GM18867 (cell line): ENCODE measurements around the gene POLR1D.

ENCODE experiments used
- ATAC-seq: cut with Tn5 transposase; IDR thresholded peaks from one replicate; pipeline ENCODE4 v1.9.1; 2021; ENCODE audit warnings: mild to moderate bottlenecking, moderate library complexity; ENCODE audit not compliant: unreplicated experiment

The POLR1D gene

GRCh38 chr13:27637289-27637626 lies 15.6 kb downstream of the POLR1D start:
- no peak for ATAC-seq

GRCh38 chr13:27638001-27638400 lies 16.3 kb downstream of the POLR1D start:
- ATAC-seq = no peak

DNA sequence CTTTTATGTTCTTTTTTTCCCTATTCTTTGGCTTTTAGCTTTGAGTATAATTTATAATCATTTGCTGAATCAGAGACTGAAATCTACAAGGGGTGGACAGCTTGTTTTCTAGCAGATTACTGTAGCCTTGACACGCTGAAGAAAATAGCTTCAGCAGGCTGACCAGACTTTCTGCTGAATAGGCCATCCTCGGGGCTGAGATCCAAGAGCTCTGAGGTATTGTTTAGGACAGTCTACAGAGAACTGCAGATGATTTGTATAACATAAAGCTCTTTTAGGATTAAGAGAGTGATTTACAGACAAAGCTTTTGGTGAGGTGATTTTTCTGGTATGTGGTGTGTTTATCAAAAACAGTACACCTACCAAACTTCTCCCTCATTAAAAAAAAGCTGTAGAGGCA lies 16.8 kb downstream of the POLR1D start:
- ATAC-seq = no peak

- ATAC-seq = no peak
Measured at GRCh38 chr13:27639186-27639585, 17.5 kb downstream of the POLR1D start.

DNA sequence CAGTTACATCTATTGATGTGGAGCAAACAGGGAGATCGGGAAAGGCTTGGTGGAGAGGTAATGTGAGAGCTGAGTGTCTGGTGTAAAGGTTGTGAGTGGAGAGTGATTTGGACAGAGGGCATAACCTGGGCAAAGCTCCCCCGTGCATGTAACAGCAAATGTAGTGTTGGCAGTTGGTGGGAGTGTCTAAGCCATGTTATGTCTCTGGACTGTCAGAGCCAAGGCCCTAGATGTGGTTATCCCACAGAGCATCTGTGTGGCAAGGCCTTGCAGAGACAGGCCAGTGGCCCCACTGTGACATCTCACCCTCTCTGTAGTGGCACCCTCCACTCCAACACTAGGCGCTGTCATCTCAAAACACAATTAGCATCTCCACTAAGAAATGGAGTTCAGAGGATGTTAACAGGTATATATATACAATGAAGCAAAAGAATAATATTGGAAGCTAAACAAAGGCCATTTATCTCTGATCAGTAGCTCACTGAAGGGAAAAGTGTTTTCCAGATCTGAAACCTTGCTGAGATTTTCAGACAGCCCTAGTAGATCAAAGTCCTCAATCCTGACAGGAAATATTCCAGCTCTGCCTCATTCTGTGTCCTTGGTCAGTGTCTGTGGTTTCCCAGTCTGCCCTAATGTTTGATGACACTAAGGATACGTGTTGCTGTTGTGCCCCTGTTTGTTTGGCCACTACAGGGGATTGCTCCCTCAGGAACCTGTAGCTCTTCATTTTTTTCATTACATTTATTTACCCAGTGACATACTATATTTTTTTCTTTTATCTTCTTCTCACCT lies 20.2 kb downstream of the POLR1D start:
- no peak for ATAC-seq

DNA sequence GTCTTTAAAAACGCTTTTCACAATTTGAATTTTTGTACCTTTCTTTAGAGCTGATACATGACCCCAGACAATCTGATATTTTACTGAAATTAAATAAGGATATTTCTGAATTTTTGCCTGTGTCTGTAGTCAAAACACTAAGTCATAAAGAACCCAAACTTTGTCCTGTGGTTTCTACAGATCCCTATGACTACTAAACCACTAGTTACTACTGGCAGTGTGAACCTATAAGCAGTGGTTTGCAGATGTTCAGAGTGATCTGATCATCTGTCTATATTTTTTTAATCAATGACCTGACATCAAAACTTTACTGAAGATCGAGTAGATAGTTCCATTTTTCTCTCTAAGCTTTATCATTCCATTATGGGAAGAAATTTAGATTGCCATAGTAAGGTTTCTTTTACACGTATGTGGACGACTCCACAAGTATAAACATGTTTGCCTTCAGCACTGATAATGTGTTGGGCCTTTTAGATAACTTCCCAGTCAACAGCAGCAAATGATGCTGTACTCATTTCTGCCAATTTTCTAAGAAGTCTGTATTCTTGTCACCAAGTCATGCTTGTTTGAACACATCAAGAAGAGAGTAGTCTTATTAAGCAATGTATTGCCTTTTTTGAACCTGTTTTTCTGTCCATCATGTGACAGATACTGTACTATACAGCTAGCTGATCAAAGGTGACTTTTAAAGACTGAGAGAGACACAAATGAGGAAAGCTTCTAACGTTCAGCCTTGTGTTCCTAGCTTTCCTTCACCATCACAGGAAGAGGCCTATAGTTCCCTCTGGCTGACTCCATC lies 21.8 kb downstream of the POLR1D start:
- ATAC-seq = no peak

GRCh38 chr13:27644302-27644701 lies 22.6 kb downstream of the POLR1D start:
- ATAC-seq = no peak

DNA sequence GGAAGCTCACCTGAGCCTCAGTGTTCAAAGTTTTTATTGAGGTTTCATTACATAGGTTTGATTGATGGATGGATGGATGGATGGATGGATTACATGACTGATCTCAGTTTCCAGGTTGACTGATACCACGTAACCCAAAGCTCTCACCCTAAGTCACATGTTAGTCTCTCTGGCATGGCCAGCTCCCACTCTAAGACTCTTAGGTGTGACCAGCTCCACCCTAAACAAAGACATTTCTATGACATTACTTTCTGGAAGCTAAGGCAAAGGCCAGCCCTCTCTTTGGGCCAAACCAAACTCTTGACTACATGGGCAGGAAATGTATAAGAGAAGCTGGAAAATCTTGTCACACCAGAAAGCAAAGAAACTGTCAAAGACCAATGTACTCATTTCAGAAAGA lies 28.6 kb downstream of the POLR1D start:
- no peak for ATAC-seq

- ATAC-seq = no peak
Measured at GRCh38 chr13:27654059-27654458, 32.4 kb downstream of the POLR1D start.

GRCh38 chr13:27654816-27655215 lies 33.1 kb downstream of the POLR1D start:
- ATAC-seq = no peak

GRCh38 chr13:27657724-27658123 lies 36.0 kb downstream of the POLR1D start:
- no peak for ATAC-seq

GRCh38 chr13:27658546-27658945 lies 36.9 kb downstream of the POLR1D start:
- ATAC-seq = no peak

DNA sequence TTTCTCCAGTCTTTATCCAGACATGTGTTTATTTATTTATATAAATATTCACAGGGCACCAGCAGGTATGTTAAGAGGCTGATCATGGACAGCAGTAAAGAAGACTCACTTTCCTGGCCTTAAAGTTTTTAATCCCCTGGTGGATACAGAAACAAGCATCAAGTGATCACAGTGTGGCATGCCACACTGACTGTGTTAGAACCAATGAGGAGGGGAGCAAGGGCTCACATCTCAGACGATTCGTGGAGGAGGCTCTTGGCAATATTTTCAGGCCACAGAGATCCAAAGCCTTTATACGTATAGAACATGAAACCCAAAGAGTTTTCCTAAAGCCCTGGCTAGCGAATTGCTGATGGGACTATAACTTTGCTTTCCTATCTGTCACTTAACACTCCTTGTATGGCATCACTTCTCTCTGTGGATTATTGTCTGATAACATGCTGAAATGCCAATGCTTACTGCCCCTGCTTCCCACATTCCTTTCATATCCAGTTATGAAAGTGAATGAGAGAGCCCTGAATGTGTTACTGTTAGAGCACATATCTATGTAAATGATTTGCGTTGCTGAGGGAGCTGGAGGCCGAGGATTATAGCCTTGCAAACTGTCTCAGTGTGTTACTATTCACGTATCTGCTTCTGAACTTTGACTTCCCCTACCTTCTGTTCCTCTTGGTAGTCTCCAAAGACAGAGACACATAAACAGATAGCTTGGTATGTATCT lies 37.6 kb downstream of the POLR1D start:
- no peak for ATAC-seq

- no peak for ATAC-seq
Measured at GRCh38 chr13:27660511-27660910, 38.8 kb downstream of the POLR1D start.

DNA sequence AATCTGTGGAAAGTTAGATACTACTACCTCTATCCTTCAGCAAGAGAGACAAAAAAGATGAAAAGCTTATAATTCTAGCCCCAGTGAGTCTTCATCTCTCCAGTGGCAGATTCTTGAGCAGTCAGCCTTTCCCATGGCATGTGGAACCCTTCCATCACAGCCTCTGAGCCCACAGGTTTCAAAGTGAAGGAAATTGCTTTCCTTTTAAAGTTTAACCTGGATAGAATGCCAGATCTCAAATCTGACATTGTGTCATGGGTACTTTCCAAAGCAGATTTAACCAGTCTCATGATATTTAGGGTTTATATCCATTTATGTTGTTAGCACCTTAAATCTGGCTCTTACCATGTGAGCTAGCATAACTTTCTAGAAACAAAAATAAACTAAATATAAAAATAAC lies 39.3 kb downstream of the POLR1D start:
- ATAC-seq = no peak

DNA sequence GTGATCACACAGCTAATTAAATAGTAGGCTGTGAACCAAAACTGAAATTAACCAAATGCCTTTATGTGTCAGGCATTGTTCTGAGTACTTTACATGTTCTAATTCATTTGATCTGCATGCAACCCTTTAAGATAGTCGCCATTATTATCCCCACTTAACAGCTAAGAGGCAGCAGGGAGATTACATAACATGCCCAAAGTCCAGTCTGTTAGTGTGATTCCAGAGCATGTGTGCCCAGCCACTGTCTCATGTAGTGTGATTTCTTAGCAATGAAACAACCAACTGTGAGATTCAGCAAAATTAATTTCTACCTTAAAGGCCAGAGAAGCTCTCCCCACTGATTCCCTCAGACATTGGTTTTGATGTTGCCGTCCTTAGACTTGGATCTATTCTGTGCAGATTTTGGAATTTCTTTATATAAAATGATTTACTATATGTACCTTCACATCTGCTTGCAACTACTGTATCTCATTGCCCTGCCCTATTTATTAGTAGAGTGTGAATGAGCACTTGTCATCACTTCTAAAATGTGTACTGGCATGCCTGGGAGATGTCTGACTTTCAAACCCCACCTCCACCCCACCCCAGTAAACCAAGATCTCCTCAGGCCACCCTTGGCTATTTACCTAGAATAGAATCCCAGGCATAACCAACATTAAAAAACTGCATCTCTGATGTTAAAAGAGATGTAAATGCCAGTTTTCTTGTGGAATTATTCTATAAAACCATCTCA lies 41.2 kb downstream of the POLR1D start:
- ATAC-seq = no peak

GRCh38 chr13:27663947-27664346 lies 42.3 kb downstream of the POLR1D start:
- no peak for ATAC-seq

GRCh38 chr13:27665333-27665732 lies 43.6 kb downstream of the POLR1D start:
- no peak for ATAC-seq

DNA sequence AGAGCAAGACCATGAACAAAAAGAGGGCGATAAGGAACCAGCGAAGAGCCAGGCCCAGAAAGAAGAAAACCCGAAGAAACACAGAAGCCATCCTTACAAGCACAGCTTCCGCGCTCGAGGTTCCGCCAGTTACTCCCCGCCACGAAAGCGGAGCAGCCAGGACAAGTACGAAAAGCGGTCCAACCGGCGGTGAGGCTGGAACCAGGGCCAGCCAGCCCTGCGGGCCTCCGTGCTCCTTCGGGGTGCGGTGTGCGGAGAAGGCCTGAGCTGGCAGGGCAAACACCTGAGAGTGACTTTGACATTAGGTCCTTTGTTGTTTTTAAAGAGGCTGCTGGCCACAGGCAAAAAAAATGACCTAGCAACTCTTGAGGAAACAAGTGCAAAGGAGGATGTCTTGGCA lies 44.1 kb downstream of the POLR1D start:
- ATAC-seq = no peak

GRCh38 chr13:27666951-27667350 lies 45.3 kb downstream of the POLR1D start:
- ATAC-seq = no peak

GRCh38 chr13:27667946-27668345 lies 46.3 kb downstream of the POLR1D start:
- no peak for ATAC-seq
